Measurements from ENCODE around the gene FARP1.

- TF ChIP-seq PBX3 (IDR thresholded peaks at IDR 0.05) (no peak), MAZ (IDR thresholded peaks at IDR 0.05; ENCODE audit: borderline replicate concordance, low read depth, low read length) (no peak), POLR2A (IDR thresholded peaks at IDR 0.05; ENCODE audit: low read length) (no peak), TFCP2L1 (CRISPR knock-in tag; IDR thresholded peaks at IDR 0.05) (no peak), KDM1A (IDR thresholded peaks at IDR 0.05; ENCODE audit: low read depth) (no peak), JUN (IDR thresholded peaks at IDR 0.05) (no peak), REST (IDR thresholded peaks at IDR 0.05) (no peak), HMGXB4 (CRISPR knock-in tag; IDR thresholded peaks at IDR 0.05; ENCODE audit: borderline replicate concordance) (no peak), KDM5A (IDR thresholded peaks at IDR 0.05) (no peak), CTCF (IDR thresholded peaks at IDR 0.05) (no peak), MAX (IDR thresholded peaks at IDR 0.05) (no peak)
Observed at GRCh38 chr13:98263841-98264240, 120.9 kb downstream of the FARP1 start.

Data from A549 (cell line).